Bladder microvascular endothelial cell (primary cell): ENCODE measurements around the gene GM2A. TPM values are rescaled to one million over a fixed set of nuclear protein-coding genes. Genes with fewer than 3 reads are reported as not detected.

Experiments used
- total RNA-seq: library from RNA; depleted of rRNA; stranded (reverse); fragments of >200 nt; gene quantifications from 2 replicates; pipeline ENCODE4 v1.2.3, GENCODE V29; 2014

Gene GM2A
- total RNA-seq = 11.5 and 15.4 TPM in 2 replicates

GRCh38 chr5:151252762-151253604 is at the start of gene GM2A:
TSS of gene GM2A (plus strand) at chr5:151253185. CDS start at chr5:151253217, 32 bp downstream.

GRCh38 chr5:151223447-151224264 is 29.3 kb upstream of the GM2A start, which contains the start of gene CCDC69:
TSS of gene CCDC69 (minus strand) at chr5:151224092. CDS start at chr5:151223970, 122 bp downstream.

GRCh38 chr5:151303666-151304065 is 50.7 kb downstream of the GM2A start, which contains the start of gene SLC36A3:
TSS of gene SLC36A3 (minus strand) at chr5:151303766. CDS start at chr5:151303354, 412 bp downstream.

Other genes with a start within 250 kb of the GM2A start
- 7.3 and 14.5 TPM in 2 replicates for gene GPX3, start 232.6 kb upstream of the GM2A start, total RNA-seq
- gene TNIP1, start 172.2 kb upstream of the GM2A start, total RNA-seq = 70.9 and 191 TPM in 2 replicates
- gene ANXA6, start 95.4 kb upstream of the GM2A start, total RNA-seq = 187 and 365 TPM in 2 replicates
- gene CCDC69, start 29.1 kb upstream of the GM2A start, total RNA-seq = 5.1 and 7.1 TPM in 2 replicates
- gene SLC36A3, start 50.6 kb downstream of the GM2A start, total RNA-seq = not detected in 2 replicates
- not detected in 2 replicates for gene SLC36A2, start 94.4 kb downstream of the GM2A start, total RNA-seq
- gene SLC36A1, start 194.4 kb downstream of the GM2A start, total RNA-seq = 1.9 and 3.2 TPM in 2 replicates